ENCODE results near the gene CCN6.

DNA sequence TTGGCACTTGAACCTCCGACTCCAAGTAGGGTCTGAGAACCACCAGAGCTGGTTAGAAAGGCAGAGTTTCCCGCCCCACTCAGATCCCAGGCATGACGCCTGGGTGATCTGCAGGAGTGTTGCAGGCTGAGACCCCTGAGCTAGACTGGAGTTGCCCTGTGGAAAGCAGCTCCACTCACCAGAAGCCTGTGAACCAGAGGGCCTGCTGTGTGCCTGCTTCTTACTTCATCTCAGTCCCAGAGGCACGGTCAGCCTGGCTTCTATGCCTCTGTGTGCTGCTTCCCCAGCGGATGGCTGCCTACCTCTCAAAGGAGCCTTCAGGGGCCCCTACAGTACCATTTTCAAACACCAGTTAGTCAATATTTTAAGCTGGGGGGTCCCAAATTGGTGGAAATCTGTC lies 15.6 kb upstream of the CCN6 start:
- TF ChIP-seq, protein P1, sequence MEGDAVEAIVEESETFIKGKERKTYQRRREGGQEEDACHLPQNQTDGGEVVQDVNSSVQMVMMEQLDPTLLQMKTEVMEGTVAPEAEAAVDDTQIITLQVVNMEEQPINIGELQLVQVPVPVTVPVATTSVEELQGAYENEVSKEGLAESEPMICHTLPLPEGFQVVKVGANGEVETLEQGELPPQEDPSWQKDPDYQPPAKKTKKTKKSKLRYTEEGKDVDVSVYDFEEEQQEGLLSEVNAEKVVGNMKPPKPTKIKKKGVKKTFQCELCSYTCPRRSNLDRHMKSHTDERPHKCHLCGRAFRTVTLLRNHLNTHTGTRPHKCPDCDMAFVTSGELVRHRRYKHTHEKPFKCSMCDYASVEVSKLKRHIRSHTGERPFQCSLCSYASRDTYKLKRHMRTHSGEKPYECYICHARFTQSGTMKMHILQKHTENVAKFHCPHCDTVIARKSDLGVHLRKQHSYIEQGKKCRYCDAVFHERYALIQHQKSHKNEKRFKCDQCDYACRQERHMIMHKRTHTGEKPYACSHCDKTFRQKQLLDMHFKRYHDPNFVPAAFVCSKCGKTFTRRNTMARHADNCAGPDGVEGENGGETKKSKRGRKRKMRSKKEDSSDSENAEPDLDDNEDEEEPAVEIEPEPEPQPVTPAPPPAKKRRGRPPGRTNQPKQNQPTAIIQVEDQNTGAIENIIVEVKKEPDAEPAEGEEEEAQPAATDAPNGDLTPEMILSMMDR (IDR thresholded peaks at IDR 0.05 in 8 of 11, conservative IDR thresholded peaks at IDR 0.05 in 3 of 11), result no peak
- no peak for TF ChIP-seq POLR2AphosphoS5 (IDR thresholded peaks at IDR 0.05)

All from spleen (tissue), 7 donors.